ENCODE results near the gene GCK.

The GCK gene

DNA sequence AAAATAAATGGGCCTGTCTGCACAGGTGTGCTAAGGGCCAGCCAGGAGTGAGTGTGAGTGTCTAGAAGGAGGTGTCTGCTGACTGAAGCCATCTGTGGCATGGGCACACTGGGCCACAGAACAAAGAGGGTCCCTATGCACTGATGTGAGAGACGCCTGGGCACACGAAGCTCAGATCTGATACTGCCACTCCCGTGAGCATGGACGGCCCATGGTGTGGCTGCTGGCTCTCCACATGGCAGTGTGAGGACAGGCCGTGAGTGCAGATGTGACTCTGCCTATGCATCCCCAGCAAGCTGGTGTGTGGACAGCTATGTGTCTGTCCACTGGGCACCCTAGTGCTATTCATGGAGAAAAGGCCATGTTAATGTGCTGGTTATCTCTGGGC, 35.3 kb downstream of the GCK start:
- no peak for DNase-seq

- peak; percentile 49 for DNase-seq
Measured at GRCh38 chr7:44152971-44153947, 36.0 kb downstream of the GCK start.

- DNase-seq, result no peak
Measured at GRCh38 chr7:44151956-44152355, 37.3 kb downstream of the GCK start.

GRCh38 chr7:44150966-44151941, 38.0 kb downstream of the GCK start:
- no peak for DNase-seq

DNA sequence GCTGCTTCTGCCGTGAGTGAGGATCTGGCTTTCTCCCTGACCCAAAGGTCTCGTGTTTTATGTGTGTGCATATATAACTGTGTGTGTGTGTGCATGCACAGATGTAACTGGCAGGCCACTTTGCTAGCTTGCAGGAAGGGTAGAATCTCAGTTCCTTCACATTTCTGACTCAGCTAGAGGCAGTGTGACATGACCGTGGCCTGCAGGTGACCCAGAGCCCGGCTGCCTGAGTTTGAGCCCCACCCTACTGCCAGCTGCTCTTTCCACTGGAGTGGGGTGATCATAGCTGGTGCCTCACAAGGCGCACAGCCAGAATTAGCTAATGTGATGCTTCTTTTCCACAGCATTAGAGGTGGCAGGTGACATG, 38.8 kb downstream of the GCK start:
- no peak for DNase-seq

DNA sequence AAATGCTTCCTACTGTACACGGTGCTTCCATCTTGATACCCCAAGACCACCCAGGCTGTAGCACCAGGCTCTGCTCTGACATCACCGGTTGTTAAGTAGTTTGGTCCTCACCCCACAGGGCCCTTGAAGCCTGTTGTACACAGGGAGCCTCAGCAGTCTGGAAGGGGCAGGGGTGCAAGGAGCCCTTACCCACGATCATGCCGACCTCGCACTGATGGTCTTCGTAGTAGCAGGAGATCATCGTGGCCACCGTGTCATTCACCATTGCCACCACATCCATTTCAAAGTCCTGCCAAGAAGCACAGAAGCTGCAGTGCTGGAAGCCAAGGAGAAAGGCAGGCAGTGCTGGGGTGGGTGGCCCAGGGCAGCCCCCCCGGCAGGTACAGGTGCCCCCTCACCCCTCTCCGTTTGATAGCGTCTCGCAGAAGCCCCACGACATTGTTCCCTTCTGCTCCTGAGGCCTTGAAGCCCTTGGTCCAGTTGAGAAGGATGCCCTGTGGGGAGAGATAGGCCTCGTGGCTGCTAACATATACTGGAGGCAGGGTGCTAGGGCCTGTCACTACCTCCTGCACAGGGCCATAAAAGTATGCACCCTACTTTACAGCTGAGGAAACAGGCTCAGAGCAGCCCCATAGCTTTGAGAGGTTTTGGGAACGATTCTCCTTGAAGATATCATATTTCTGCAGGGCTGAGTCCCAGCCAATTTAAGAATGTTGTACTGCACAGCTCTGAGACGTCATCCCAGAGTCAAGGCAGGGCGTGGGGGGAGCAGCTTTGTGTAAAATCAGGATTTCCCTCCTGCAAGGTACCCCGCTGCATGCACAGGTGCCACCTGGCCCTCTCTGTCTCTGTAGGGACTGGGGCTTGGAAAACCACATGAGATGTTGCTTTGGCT, 39.4 kb downstream of the GCK start:
- DNase-seq, result no peak

GRCh38 chr7:44148961-44149536, 40.2 kb downstream of the GCK start:
- no peak for DNase-seq

- DNase-seq, result no peak
Measured at GRCh38 chr7:44148166-44148565, 41.1 kb downstream of the GCK start.

DNA sequence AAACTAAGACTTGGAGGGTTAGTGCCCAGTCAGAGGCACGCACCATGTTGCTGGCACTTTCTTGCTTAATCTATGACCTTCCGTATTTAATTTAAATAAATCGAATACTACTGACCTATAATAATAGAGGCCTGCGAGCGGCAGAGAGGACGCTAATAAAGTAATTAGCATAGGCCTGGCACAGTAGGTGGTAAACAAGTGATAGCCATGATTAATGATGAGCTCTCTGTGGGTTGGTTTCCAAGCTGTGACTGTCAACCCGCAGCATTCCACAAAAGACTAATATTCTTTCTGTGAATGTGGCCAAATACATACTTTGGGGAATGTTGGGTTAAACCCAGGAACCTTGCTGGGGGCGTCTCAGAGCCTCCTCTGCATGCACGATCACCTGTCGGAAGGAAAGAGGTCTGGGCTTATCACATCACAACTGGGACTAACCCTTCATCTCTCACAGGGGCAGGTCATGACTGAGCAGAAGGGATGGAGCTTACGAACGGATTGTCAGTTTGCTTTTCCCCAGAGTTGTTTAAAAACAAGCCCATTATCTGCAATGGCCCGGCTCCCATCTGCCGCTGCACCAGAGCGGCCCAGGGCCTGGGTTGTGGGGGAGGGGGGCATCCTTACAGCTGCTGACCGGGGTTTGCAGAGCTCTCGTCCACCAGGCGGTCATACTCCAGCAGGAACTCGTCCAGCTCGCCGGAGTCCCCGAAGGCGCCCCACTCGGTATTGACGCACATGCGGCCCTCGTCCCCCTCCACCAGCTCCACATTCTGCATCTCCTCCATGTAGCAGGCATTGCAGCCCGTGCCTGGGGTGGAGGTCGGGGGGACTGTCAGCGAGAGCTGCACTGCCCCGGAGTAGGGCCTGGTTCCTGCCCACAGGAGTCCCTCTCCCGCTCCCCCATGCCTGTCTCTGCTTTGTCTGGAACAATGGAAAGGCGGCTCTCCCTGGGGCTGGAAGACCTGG, 41.9 kb downstream of the GCK start:
- DNase-seq, result no peak

DNA sequence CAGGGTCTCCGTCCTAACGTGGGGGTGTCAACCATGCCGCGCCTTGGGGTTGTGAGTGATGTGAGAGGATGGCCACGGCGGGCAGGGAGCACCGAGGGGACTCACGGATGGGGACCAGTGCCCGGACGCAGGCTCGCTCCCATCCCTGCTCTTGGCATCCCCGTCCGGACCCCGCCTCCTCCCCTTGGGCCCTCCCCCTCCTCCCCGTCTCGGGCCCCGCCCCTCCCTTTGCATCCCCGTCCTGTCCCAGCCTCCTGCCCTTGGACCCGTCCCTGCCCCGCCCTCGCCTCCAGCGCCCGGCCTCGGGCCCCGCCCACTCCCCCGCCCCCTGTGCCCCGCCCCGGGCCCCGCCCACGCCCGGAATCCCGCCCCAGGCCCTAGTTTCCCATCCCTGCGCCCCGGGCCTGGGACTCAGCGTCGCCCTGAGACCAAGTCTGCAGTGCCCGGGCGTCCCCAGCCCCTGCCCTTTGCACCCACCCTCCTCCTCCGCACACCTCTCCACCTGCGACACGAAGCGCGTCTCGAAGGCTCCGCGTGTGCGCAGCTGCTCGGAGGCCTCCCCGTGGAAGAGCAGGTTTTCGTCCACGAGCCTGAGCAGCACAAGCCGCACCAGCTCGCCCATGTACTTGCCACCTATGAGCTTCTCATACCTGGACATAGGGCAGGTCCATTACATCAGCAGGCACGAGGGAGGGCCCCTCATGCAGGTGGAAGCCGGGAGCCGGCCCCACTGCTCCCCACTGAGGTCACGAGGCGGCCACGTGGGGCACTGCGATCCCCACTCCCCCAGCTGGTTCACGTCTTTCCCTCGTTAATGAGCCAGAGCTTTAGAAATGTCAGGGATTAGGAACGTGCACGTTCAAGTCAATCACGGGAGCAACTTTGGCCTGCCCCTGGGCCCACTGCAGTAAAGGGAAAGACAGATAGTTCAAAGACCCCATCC, 43.0 kb downstream of the GCK start:
- no peak for DNase-seq

GRCh38 chr7:44145479-44145968, 43.7 kb downstream of the GCK start:
- no peak for DNase-seq

GRCh38 chr7:44144968-44145478, 44.2 kb downstream of the GCK start:
- DNase-seq, result no peak

DNA sequence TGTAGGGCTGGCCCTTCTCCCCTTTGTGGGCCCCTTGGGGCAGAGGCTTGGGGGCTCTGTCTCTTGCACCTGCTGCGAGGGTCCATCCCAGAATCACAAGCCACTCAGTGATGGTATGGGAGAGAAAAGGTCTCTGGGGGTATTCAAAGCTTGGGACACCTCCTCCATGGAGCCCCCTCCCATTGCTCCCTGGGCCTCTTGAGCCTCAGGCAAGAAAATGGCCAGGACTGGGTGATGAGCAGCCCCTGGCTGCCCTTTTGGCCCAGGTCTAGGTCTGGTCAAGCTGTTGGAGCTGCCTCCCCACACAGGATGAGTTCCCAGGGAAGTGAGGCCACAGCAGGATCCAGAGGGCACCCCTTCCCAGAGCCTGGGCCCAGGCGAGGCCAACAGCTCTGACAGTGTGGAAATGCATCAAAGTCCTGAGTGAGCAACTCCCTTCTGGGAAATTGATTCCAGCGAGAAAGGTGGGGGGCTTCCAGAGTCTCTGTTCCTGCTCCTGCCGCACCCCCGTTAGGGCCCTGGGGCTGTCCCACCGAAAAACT, 44.7 kb downstream of the GCK start:
- no peak for DNase-seq

- DNase-seq, result no peak
Measured at GRCh38 chr7:44143646-44144250, 45.5 kb downstream of the GCK start.

DNA sequence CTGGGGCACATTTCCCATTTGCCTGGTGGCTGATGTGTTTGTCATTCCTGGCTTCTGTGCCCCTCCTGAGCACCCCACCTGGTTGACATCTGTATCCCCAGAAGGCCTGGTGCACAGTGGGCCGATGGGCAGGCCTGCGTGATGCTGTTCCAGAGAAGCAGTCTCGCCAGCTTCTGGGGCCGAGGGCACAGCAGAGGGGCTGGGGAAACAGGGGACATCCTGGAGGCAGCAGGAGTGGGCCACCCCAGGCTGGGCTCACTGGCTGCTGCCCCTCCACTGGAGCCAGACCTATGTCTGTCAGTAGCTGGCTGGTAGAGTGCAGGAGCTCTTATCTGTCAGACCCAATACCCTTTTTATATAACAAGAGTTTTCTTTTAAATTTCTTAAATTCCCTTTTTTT, 47.2 kb downstream of the GCK start:
- no peak for DNase-seq

DNA sequence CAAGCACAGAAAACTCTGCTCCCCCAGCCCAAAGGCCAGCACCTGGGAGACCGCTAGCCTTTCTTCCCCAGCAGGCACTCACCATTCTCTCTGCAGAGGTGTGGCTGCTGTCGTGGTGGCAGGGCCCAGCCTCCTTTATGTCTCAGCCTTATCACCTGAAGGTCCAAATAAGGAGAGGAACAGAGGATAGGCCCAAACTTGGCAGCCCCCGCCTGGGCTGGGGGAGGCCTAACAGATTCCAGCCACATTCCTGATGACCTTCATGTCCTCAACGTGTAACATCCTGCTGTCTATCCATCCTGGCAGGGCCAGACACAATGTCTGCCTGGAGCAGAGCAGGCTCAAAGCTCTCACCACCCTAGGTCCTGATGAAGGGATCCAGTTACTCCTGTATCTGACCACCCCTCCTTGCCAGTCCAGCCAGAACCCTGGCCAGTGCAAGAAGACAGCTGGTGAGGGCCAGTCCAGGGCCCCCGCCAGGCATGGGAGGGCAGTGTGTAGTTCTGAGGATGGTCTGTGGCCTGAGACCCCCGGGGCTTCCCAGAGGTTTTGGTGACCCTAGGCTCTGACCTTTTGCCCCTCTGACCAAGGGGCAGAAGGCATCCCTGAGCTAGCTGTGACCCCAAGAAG, 47.9 kb downstream of the GCK start, which contains the start of gene MYL7:
MYL7 (minus strand) TSS at position 112 of the 630 bp plus-strand sequence; CDS start at position 85, 27 bp downstream.
- DNase-seq, result no peak

DNA sequence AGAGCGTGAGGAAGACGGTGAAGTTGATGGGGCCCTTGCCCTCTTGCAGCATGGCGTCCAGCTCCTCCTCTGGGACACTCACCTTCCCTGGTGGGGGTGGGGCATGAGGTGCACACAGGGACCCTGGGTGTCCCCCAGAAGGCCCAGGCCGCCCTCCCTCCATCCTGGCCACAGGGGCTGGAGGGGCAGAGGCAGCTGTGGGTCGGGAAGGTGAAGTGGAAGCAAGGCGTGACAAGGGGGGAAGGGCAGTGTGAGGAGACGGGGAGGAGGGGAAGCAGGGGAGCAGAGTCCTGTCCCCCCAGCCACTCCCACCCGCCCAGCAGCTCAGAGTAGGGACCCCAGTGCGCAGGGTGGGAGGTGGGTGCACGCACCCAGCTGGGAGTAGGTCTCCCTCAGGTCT, 48.9 kb downstream of the GCK start:
- no peak for DNase-seq

Measured in SHP77 treated with DMSO at 0.1 percent for 48 hours (cell line).